ENCODE data around the gene PPP6R2. TPM values are rescaled to one million over a fixed set of nuclear protein-coding genes. Genes with fewer than 3 reads are reported as not detected.
"Not testable (repeated sequence)": the region's sequence is repeated elsewhere in the genome, so short reads cannot be mapped to it uniquely, and the experiment has no call there.

The PPP6R2 gene
- total RNA-seq, 1 experiment from 2014 or later, result 31.4 TPM

DNA sequence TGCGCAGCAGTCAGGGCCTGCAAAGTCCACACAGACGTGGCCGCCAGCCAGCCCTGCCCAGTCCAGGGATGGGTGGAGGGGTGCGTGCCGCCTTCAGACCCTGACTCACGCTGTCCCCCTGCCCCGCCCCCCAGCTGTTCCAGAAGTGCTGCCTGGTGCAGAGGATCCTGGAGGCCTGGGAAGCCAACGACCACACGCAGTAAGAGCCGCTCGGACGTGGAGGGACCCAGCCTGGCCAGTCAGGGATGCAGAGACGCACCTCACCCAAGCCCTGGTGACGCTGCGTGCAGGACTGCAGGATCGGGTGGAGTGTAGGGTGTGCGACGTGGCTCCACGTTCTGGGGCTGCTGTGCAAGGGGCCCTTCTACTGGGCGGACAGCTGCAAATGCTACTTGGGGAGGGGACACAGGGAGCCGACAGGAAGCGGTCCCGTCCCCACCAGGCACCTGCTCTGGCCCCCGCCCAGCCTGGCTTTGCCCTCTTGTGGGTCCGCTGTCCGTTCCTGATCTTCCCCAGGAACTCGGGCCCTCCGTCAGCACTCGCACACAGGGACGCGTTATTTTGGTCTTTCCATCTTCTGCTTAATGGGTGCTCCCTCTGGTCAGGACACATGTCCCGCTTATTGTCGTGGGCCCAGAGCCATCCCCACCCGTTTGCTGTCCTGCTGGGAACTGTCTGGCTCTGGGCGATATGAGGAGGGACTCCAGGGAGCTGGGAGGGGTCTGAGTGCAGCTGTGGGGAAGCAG is 89.2 kb downstream of the PPP6R2 start:
- no peak for DNase-seq (ENCODE audit: low read depth)

DNA sequence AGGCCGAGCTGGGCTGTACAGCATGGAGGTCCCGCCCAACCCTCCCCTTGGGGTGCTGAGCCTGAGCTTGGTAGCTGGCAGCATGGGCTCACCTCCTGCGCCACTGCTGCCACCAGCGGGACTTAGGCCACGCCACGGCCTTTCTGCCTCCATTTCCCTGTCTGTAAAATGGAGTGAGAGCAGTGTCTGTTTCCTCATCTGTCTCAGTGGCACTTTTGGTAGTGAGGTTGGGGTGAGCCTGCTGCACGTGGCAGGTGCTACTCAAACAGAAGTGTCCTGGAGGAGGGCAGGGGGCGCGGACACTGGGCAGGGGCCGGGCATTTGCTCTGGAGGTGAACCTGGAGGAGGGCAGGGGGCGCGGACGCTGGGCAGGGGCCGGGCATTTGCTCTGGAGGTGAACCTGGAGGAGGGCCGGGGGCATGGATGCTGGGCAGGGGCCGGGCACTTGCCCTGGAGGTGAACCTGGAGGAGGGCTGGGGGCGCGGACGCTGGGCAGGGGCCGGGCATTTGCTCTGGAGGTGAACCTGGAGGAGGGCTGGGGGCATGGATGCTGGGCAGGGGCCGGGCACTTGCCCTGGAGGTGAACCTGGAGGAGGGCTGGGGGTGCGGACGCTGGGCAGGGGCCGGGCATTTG is 89.9 kb downstream of the PPP6R2 start:
- DNase-seq (ENCODE audit: low read depth), result not testable (repeated sequence)

DNA sequence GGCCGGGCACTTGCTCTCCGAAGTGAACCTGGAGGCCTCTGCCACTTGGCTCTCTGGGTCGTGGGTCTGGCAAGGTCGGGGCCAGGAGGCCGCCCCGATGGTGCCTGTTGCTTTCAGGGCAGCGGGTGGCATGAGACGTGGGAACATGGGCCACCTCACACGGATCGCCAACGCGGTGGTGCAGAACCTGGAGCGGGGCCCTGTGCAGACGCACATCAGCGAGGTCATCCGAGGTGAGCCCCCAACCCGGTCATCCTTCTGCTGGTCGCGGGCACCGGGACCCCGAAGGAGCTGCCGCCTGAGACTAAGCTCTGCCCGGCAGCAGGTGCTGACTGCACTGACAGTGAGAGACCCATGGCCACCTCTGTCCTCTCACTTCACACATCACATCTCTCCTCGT is 91.7 kb downstream of the PPP6R2 start:
- DNase-seq (ENCODE audit: low read depth), result no peak

DNA sequence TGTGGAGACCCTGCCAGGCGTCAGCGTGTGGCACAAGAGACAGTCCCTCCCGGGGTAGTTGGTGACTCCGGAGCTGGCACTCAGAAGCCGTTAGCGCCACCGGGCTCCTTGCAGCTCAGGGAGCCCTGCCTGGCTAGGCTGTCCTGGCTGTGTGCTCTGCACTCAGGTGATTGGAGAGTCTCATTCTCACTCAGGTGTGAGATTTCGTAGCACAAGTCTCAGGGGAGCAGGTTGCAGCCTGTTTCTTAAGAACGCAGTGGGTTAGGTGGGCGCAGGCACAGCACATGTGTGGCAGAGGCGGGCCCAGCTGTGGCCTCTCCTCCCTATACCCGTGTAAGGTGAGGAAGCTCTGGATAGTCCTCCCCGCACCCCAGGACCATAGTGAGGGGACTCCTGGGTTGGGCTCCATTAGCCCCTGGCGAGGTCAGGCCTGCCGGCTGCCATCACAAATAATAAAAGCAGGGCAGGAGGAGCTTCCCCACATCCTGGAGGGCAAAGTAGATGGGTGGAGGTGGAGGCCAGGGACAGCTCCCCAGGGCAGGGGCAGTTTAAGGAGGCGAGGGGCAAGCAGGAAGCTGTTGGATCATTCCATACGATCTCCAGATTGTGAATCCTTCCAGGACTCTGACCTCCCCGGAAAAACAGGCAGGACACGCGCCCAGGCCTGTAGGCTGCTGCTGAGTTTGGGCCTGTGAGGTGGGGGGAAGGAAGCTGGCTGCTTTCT is 92.3 kb downstream of the PPP6R2 start:
- no peak for DNase-seq (ENCODE audit: low read depth)

GRCh38 chr22:50436015-50436830 is 93.1 kb downstream of the PPP6R2 start:
- no peak for DNase-seq (ENCODE audit: low read depth)

GRCh38 chr22:50436841-50437341 is 93.8 kb downstream of the PPP6R2 start:
- DNase-seq (ENCODE audit: low read depth), result no peak

GRCh38 chr22:50437511-50438304 is 94.6 kb downstream of the PPP6R2 start:
- DNase-seq (ENCODE audit: low read depth), result no peak

- DNase-seq (ENCODE audit: low read depth), result no peak
These were observed 95.5 kb downstream of the PPP6R2 start for GRCh38 chr22:50438305-50439275.

GRCh38 chr22:50439314-50439870 is 96.3 kb downstream of the PPP6R2 start:
- DNase-seq (ENCODE audit: low read depth), result no peak

- DNase-seq (ENCODE audit: low read depth), result no peak
These were observed 96.8 kb downstream of the PPP6R2 start for GRCh38 chr22:50439871-50440331.

DNA sequence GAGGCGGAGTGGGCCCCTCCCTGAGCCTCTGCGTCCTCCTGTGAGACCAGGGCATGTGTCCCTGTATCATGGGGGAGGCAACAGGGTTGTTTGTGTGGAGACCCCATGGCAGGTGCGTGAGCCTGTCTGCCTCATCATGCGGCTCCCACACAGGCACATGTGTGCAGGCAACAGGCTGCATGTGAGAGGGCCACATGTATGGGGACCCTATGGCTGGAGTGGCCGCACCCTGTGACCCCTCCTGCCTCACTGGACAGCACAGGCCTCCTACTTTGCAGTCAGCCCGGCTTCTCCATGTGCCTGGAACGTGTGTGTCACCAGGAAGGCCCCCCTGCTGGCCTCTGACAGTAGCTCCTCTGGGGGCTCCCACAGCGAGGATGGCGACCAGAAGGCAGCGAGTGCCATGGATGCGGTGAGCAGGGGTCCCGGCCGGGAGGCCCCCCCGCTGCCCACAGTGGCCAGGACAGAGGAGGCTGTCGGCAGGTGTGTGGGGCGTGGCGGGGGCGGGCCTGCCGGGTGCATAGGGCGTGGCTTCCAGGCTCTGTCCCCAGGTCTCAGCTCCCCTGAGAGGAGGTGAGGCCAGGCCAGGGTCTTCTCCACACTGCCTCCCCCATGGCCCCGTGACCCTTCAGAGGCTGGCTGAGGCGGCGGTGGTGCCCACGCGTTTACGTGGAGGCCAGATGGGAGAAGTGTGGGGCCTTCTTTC is 97.6 kb downstream of the PPP6R2 start:
- DNase-seq (ENCODE audit: low read depth), result no peak

- DNase-seq (ENCODE audit: low read depth), result no peak
These were observed 98.4 kb downstream of the PPP6R2 start for GRCh38 chr22:50441428-50441993.

DNA sequence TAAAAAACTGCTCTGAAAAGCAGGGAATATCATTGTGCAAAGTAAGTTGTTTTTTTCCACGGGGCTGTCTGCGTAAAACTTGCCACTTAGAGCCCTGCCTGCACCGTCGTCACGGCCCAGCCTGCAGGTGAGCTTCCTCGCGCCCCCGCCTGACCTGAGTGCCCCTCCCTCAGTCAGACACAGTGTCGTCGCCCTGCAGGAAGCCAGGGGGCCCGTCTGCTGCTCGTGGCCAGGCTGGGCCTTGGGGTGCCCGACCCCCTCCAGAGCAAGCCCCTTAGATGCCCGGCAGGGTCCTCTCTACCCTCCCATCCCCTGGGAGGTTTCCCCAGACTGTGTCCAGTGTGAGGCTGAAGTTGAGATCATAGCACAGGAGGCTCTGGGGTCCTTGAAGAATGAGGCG is 100.1 kb downstream of the PPP6R2 start:
- DNase-seq (ENCODE audit: low read depth), result no peak

DNA sequence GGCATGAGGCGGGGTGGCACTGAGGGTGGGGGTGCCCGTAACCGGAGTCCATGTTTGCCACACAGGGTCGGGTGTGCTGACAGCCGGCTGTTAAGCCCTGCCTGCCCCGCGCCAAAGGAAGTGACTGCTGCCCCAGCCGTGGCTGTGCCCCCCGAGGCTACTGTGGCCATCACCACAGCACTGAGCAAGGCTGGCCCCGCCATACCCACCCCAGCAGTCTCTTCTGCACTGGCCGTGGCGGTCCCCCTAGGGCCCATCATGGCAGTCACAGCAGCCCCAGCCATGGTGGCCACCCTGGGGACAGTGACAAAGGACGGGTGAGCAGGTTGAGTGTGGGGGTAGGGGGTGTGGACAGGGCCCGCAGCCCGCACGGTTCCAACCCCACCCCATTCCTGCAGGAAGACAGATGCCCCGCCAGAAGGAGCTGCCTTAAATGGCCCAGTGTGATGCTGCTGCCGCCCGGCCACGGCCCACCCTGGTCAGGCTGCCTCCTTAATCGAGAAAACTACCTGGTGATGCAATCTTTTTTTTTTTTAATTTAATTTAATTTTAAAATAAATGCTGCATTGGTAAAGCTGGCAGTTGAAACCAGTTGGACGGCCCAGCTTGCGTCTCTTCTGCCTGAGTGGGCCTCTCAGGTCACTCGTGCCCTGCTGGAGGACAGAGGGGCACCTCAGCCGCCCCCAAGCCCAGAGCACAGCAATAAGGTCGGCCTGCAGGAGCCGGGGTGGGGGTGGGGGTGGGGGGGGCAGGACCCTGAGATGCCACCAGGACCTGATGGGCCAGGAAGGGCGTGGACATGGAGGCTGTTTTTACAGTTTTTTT is 100.9 kb downstream of the PPP6R2 start:
- DNase-seq (ENCODE audit: low read depth), result no peak

GRCh38 chr22:50444663-50445062 is 101.5 kb downstream of the PPP6R2 start:
- peak; percentile 71 for DNase-seq (ENCODE audit: low read depth)

DNA sequence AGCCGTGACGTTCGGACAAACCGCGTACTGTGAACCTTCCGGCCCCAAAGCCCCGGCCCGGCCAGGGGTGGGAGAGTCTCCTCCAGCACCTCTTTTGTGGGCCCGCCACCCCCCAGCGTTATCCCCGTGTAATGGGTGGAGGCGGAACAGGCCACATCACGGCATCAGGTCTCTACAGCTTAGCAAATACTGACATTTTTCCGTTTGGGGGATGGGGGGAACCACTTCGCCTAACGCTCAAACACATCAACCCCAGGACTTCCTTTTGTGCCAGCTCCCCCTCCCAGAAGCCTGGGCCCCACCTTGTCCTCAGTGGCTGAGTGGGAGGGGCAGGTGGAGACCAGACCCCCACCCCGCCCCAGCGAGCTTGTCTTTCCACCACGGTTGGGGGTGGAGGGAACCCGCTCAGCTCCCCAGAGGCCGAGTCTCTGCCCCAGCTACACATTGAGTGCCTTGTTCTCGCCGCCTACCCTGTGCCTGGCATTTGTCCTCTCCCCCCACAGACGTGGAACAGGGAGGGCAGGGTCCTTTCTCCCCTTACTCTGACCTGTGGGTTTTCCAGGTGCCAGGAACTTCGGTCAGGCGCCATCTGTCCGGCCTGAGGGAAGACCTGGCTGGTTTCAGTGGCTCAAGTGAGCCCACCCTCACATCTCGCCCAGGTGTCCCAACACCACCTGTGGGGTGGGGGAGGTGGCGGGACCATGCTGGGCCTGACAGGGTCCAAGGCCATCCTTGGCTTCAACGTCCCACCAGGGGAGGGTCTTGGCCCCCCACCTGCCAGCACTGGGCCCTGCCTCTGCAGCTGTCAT is 102.1 kb downstream of the PPP6R2 start:
- no peak for DNase-seq (ENCODE audit: low read depth)

Measured in M059J (cell line).